ENCODE data around the gene KCNG2. TPM values are rescaled to one million over a fixed set of nuclear protein-coding genes. Genes with fewer than 3 reads are reported as not detected.

KCNG2 gene
- total and polyA plus RNA-seq, 2 of the 8 experiments (the other 6 are each of a cell fraction or from before 2014, with no cell fraction given): 0.19 to 0.74 TPM

GRCh38 chr18:79805211-79805887 is 7.6 kb downstream of the KCNG2 start:
- Histone ChIP-seq H3K23ac (ENCODE audit: insufficient read length) (no peak overlapping the region), H3K4me3 (ENCODE audit: extremely low read depth in 1 of 4, insufficient read depth in 2 of 4, low read depth in 3 of 4, low read length in 4 of 4) (no peak overlapping the region), H3K27ac (ENCODE audit: low read depth, low read length) (no peak overlapping the region), H3K18ac (ENCODE audit: extremely low read depth, low read length) (no peak overlapping the region), H3K14ac (ENCODE audit: insufficient read length) (no peak overlapping the region), H3K79me2 (ENCODE audit: control insufficient read depth in 1 of 2, insufficient read depth in 2 of 2, low read length in 2 of 2) (no peaks in the 10 kb centered on the region), H3K56ac (replicated peaks; ENCODE audit: insufficient read length, low read depth, low read length) (no peak overlapping the region), H3K79me1 (ENCODE audit: low read depth, low read length) (no peaks in the 10 kb centered on the region), H2BK120ac (replicated peaks; ENCODE audit: low read depth, low read length) (no peak overlapping the region), H3K9me3 (ENCODE audit: insufficient read depth in 2 of 2, low read depth in 1 of 2, low read length in 1 of 2) (no peaks in the 10 kb centered on the region), H3K36me3 (ENCODE audit: control insufficient read depth in 2 of 4, insufficient read depth in 4 of 4, low read length in 3 of 4) (no peaks in the 10 kb centered on the region), H4K8ac (ENCODE audit: extremely low read depth, insufficient read depth, low read length) (no peak overlapping the region; the same call in 1 of the 2 replicates), H3K4me1 (replicated peaks in 1 of 4; ENCODE audit: control insufficient read depth in 3 of 4, insufficient read depth in 4 of 4, low read length in 3 of 4) (no peaks in the 10 kb centered on the region), H4K91ac (replicated peaks; ENCODE audit: insufficient read length, low read length) (no peak overlapping the region), H2BK5ac (ENCODE audit: low read depth, low read length) (no peak overlapping the region), H3K4me2 (ENCODE audit: insufficient read depth in 1 of 2, low read depth in 2 of 2, low read length in 2 of 2) (no peak overlapping the region), H2BK15ac (ENCODE audit: low read length) (no peak overlapping the region), H3K23me2 (ENCODE audit: low read depth, low read length) (no peaks in the 10 kb centered on the region), H2AK5ac (ENCODE audit: low read depth, low read length) (no peak overlapping the region), H2BK20ac (ENCODE audit: low read length) (no peak overlapping the region), H3K9ac (replicated peaks in 1 of 4; ENCODE audit: extremely low read depth in 1 of 4, low read depth in 3 of 4, low read length in 3 of 4) (no peak overlapping the region), H2BK12ac (ENCODE audit: low read depth, low read length) (no peak overlapping the region), H3K27me3 (replicated peaks in 1 of 4; ENCODE audit: control insufficient read depth in 3 of 4, extremely low read depth in 1 of 4, insufficient read depth in 3 of 4, low read length in 3 of 4) (peaks cover 0 to 5% (median 3%) of the 10 kb centered on the region in 4 experiments; a peak in 2 of 7 replicates), H2AFZ (ENCODE audit: low read length) (no peak overlapping the region), H4K20me1 (replicated peaks in 1 of 2; ENCODE audit: control insufficient read depth in 1 of 2, insufficient read depth in 2 of 2, low read length in 2 of 2) (no peaks in the 10 kb centered on the region), H3K4ac (replicated peaks; ENCODE audit: insufficient read length, low read depth, low read length) (no peak overlapping the region), H4K5ac (ENCODE audit: insufficient read length, low read depth, low read length) (no peak overlapping the region)
- ChIA-PET POLR2A (ENCODE audit: partially characterized antibody) (no interaction called here), CTCF (ENCODE audit: partially characterized antibody) (interaction anchor here (0.6 to 0.8 kb wide), 2 partner anchors 21 to 25 kb away, joined by 3 to 4 read pairs; no protein-coding TSS in a partner anchor)
- FAIRE-seq: no peak
- WGBS, 2 experiments (ENCODE audit: extremely low coverage in 1 of 2, insufficient coverage in 1 of 2, insufficient read length in 1 of 2, insufficient replicate concordance in 2 of 2, low coverage in 1 of 2, low lambda C conversion rate in 2 of 2, missing lambda C conversion rate in 1 of 2): 92% methylated on average over 18 of the region's 18 CpGs; no CpG with 5 or more reads in 1 of the 2 experiments
- DNase-seq (ENCODE audit: low read depth in 1 of 2, low spot score in 2 of 2): no peak
- TF ChIP-seq ATF3 (IDR thresholded peaks at IDR 0.05; ENCODE audit: insufficient read depth, low read depth, low read length): no peak
- no peak for TF ChIP-seq CREB1 (IDR thresholded peaks at IDR 0.05)
- no peak for TF ChIP-seq RAD21 (IDR thresholded peaks at IDR 0.05 in 1 of 2, conservative IDR thresholded peaks at IDR 0.05 in 1 of 2; ENCODE audit: low read depth in 2 of 2, low read length in 2 of 2)
- TF ChIP-seq BRCA1 (IDR thresholded peaks at IDR 0.05; ENCODE audit: low read depth, low read length): no peak
- no peak for TF ChIP-seq TAF1 (IDR thresholded peaks at IDR 0.05; ENCODE audit: low read depth, low read length)
- no peak for TF ChIP-seq ATF2 (IDR thresholded peaks at IDR 0.05; ENCODE audit: low read length)
- no peak for TF ChIP-seq E2F6 (IDR thresholded peaks at IDR 0.05)
- TF ChIP-seq SIX5 (IDR thresholded peaks at IDR 0.05; ENCODE audit: low read depth, low read length): no peak
- TF ChIP-seq SRF (IDR thresholded peaks at IDR 0.05; ENCODE audit: low read depth, low read length): no peak

Data from H1 (cell line).